B cell (primary cell): ENCODE results near the gene IL13. TPM values are rescaled to one million over a fixed set of nuclear protein-coding genes. Genes with fewer than 3 reads are reported as not detected.

Experiments used
- ATAC-seq: fragments of 200-7000 bp; cut with Tn5 transposase; one replicate; pipeline ENCODE4 v1.10.0; 2021; ENCODE audit warnings: low read depth, mild to moderate bottlenecking, moderate number of reproducible peaks, moderate library complexity
- CTCF ChIA-PET: fragments of 350-600 bp; sonication (Branson Sonifier 250); formaldehyde crosslinking; loops from one replicate; lab custom pipeline; 2021; ENCODE audit warnings: antibody characterized with exemption, inconsistent platforms; lab: Charles Lee
- POLR2A ChIA-PET: fragments of 350-600 bp; sonication (Branson Sonifier 250); formaldehyde crosslinking; loops from one replicate; lab custom pipeline; 2021; ENCODE audit warnings: antibody characterized with exemption; lab: Charles Lee
- DNase-seq: peaks from one replicate; pipeline ENCODE4 v3.0.0; 2013
- H2AFZ ChIP-seq: 2 replicates; pipeline ENCODE4 v1.6.1; 2012; ENCODE audit warnings: mild to moderate bottlenecking, low read depth, low read length; ENCODE audit not compliant: insufficient read depth, poor library complexity, severe bottlenecking
- H3K27ac ChIP-seq, 2 donors: 1 replicate in 1 of 2; 2 replicates in 1 of 2; pipeline ENCODE4 v1.5.1; 2012 to 2013; ENCODE audit warnings: low read length in 2 of 2, mild to moderate bottlenecking in 2 of 2, moderate library complexity in 1 of 2
- H3K27me3 ChIP-seq, 4 experiments: fragments of 200-600 bp in 1 of 4; sonication (generic) in 1 of 4; replicated peaks in 1 of 4; 1 replicate in 2 of 4; 2 replicates in 2 of 4; pipeline versions ENCODE4 v1.6.1 to v1.7.0; 2013 to 2016; ENCODE audit warnings: low read length in 3 of 4, mild to moderate bottlenecking in 2 of 4, mixed read lengths in 1 of 4, moderate library complexity in 1 of 4; ENCODE audit not compliant: insufficient read depth in 4 of 4, control insufficient read depth in 3 of 4; ENCODE audit errors: control extremely low read depth in 1 of 4
- H3K36me3 ChIP-seq, 2 experiments: replicated peaks in 1 of 2; 1 replicate in 1 of 2; 2 replicates in 1 of 2; pipeline versions ENCODE4 v1.6.1 to v1.7.1; 2013; ENCODE audit warnings: low read length in 1 of 2; ENCODE audit not compliant: insufficient read depth in 2 of 2, control insufficient read depth in 1 of 2; ENCODE audit errors: control extremely low read depth in 1 of 2, extremely low read depth in 1 of 2
- H3K4me1 ChIP-seq, 2 donors: fragments of 200-600 bp in 1 of 2; sonication (generic) in 1 of 2; 1 replicate in 1 of 2; 2 replicates in 1 of 2; pipeline versions ENCODE4 v1.5.1 to v1.6.1; 2013 to 2017; ENCODE audit warnings: low read length in 2 of 2; ENCODE audit not compliant: control insufficient read depth in 2 of 2, insufficient read depth in 2 of 2
- H3K4me2 ChIP-seq: replicated peaks from 2 replicates; pipeline ENCODE3; 2012; ENCODE audit warnings: mild to moderate bottlenecking, low read depth, low read length; ENCODE audit not compliant: poor library complexity, severe bottlenecking
- H3K4me3 ChIP-seq, 5 experiments: fragments of 200-600 bp in 1 of 5; sonication (generic) in 1 of 5; 1 replicate in 3 of 5; 2 replicates in 2 of 5; pipeline versions ENCODE4 v1.5.1 to v1.7.0; 2011 to 2016; ENCODE audit warnings: low read length in 4 of 5, mild to moderate bottlenecking in 4 of 5, low read depth in 2 of 5, control low read depth in 1 of 5, moderate library complexity in 1 of 5; ENCODE audit not compliant: insufficient read depth in 1 of 5; ENCODE audit errors: control extremely low read depth in 1 of 5, extremely low read depth in 1 of 5
- H3K79me2 ChIP-seq: fragments of 200-600 bp; sonication (generic); one replicate; pipeline ENCODE4 v1.6.0; 2016; ENCODE audit warnings: low read length; ENCODE audit not compliant: control insufficient read depth, insufficient read depth
- H3K9ac ChIP-seq: fragments of 200-600 bp; sonication (generic); 2 replicates; pipeline ENCODE4 v1.6.1; 2017; ENCODE audit warnings: mild to moderate bottlenecking, low read length, moderate library complexity
- H3K9me3 ChIP-seq, 3 donors: one replicate each; pipeline versions ENCODE4 v1.6.1 to v1.7.1; 2013; ENCODE audit warnings: low read length in 2 of 3; ENCODE audit not compliant: control insufficient read depth in 2 of 3, insufficient read depth in 1 of 3; ENCODE audit errors: control extremely low read depth in 1 of 3
- H4K20me1 ChIP-seq: 2 replicates; pipeline ENCODE4 v1.6.0; 2012; ENCODE audit warnings: mild to moderate bottlenecking, low read length; ENCODE audit not compliant: insufficient read depth, control insufficient read depth, poor library complexity, severe bottlenecking
- H3K27ac Mint-ChIP-seq: one replicate; pipeline ENCODE4 v1.8.0; 2021; ENCODE audit warnings: mixed read lengths
- H3K27me3 Mint-ChIP-seq: one replicate; pipeline ENCODE4 v1.8.0; 2021; ENCODE audit warnings: mixed read lengths
- H3K4me1 Mint-ChIP-seq: one replicate; pipeline ENCODE4 v1.8.0; 2021; ENCODE audit warnings: mixed read lengths
- H3K4me3 Mint-ChIP-seq: one replicate; pipeline ENCODE4 v1.8.0; 2021; ENCODE audit warnings: mixed read lengths
- H3K9me3 Mint-ChIP-seq: one replicate; pipeline ENCODE4 v1.8.0; 2022; ENCODE audit warnings: mixed read lengths; ENCODE audit not compliant: insufficient read depth
- EZH2 ChIP-seq: IDR thresholded peaks from 2 replicates; pipeline ENCODE4 v1.6.1; 2012; ENCODE audit warnings: borderline replicate concordance, low read depth, mild to moderate bottlenecking, moderate library complexity, low read length; ENCODE audit not compliant: insufficient read depth, poor library complexity, severe bottlenecking
- WGBS: methylation state at CpG from one replicate; pipeline ENCODE4 v1.1.5; 2013; ENCODE audit warnings: missing lambda C conversion rate; ENCODE audit not compliant: insufficient coverage; 5-methylcytosine and 5-hydroxymethylcytosine counted together
- intact Hi-C: fragments of 100-400 bp; cut with micrococcal nuclease; formaldehyde crosslinking; loops from one replicate; pipeline ENCODE4 v1.10.0; 2022
- polyA plus RNA-seq: library from polyadenylated mRNA; depleted of rRNA; stranded (reverse); fragments of >200 nt; gene quantifications from 2 replicates; pipeline ENCODE4 v1.2.3, GENCODE V29; 2012
- total RNA-seq, 2 donors: library from RNA; stranded (reverse); fragments of 120-200 nt in 1 of 2; gene quantifications; 1 replicate in 1 of 2; 2 replicates in 1 of 2; pipeline versions ENCODE4 v1.2.3 to v1.2.4, GENCODE V29; 2013 to 2022
- TF ChIP-seq, protein P1 (sequence below): fragments of 200-600 bp; IDR thresholded peaks from one replicate; pipeline ENCODE4 v1.8.0; 2022; ENCODE audit warnings: antibody characterized with exemption, mild to moderate bottlenecking

The IL13 gene
- total and polyA plus RNA-seq, 2 donors (not counting 1 experiment from before 2014, with no cell fraction given), result 0.42 to 0.45 TPM

DNA sequence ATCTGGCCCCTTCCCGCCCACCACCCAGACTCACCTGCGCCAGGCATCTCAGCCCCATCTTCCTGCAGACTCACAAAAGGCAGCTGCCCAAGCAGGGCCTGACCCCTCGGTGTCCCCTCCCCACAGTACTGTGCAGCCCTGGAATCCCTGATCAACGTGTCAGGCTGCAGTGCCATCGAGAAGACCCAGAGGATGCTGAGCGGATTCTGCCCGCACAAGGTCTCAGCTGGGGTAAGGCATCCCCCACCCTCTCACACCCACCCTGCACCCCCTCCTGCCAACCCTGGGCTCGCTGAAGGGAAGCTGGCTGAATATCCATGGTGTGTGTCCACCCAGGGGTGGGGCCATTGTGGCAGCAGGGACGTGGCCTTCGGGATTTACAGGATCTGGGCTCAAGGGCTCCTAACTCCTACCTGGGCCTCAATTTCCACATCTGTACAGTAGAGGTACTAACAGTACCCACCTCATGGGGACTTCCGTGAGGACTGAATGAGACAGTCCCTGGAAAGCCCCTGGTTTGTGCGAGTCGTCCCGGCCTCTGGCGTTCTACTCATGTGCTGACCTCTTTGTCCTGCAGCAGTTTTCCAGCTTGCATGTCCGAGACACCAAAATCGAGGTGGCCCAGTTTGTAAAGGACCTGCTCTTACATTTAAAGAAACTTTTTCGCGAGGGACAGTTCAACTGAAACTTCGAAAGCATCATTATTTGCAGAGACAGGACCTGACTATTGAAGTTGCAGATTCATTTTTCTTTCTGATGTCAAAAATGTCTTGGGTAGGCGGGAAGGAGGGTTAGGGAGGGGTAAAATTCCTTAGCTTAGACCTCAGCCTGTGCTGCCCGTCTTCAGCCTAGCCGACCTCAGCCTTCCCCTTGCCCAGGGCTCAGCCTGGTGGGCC lies 1.9 kb downstream of the IL13 start:
- no peak overlapping the region for H3K4me3 Mint-ChIP-seq
- no peak for TF ChIP-seq EZH2
- TF ChIP-seq, protein P1, sequence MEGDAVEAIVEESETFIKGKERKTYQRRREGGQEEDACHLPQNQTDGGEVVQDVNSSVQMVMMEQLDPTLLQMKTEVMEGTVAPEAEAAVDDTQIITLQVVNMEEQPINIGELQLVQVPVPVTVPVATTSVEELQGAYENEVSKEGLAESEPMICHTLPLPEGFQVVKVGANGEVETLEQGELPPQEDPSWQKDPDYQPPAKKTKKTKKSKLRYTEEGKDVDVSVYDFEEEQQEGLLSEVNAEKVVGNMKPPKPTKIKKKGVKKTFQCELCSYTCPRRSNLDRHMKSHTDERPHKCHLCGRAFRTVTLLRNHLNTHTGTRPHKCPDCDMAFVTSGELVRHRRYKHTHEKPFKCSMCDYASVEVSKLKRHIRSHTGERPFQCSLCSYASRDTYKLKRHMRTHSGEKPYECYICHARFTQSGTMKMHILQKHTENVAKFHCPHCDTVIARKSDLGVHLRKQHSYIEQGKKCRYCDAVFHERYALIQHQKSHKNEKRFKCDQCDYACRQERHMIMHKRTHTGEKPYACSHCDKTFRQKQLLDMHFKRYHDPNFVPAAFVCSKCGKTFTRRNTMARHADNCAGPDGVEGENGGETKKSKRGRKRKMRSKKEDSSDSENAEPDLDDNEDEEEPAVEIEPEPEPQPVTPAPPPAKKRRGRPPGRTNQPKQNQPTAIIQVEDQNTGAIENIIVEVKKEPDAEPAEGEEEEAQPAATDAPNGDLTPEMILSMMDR, result no peak
- CTCF ChIA-PET, result interaction anchor here (1.1 kb wide), 1 partner anchor 160 kb away, joined by 4 read pairs; no protein-coding TSS in a partner anchor
- Histone ChIP-seq H4K20me1 (no peaks in the 10 kb centered on the region), H3K4me3 (no peak overlapping the region), H3K9me3 (peaks cover 0 to 8% (median 0%) of the 10 kb centered on the region in 3 donors), H3K79me2 (no peaks in the 10 kb centered on the region), H3K4me2 (no peak overlapping the region), H3K36me3 (no peaks in the 10 kb centered on the region), H3K9ac (no peak overlapping the region), H3K27me3 (peaks cover 0 to 31% (median 9%) of the 10 kb centered on the region in 4 experiments), H3K27ac (no peak overlapping the region), H2AFZ (no peak overlapping the region), H3K4me1 (peaks cover 15 to 27% of the 10 kb centered on the region in 2 donors)
- 88% methylated on average over 18 of the region's 23 CpGs for WGBS
- peaks cover 18% of the 10 kb centered on the region for H3K27me3 Mint-ChIP-seq
- POLR2A ChIA-PET, result no interaction called here
- DNase-seq (no peak), ATAC-seq (no peak)
- H3K9me3 Mint-ChIP-seq, result no peaks in the 10 kb centered on the region
- intact Hi-C loops, result no loop called here
- H3K4me1 Mint-ChIP-seq, result peaks cover 36% of the 10 kb centered on the region
- no peak overlapping the region for H3K27ac Mint-ChIP-seq
